ENCODE measurements around the gene HECW1.
A peak's percentile ranks its signal among the peaks of the same experiment; 100 is the strongest.
"Not testable (repeated sequence)": the region's sequence is repeated elsewhere in the genome, so short reads cannot be mapped to it uniquely, and the experiment has no call there.

HECW1 gene

DNA sequence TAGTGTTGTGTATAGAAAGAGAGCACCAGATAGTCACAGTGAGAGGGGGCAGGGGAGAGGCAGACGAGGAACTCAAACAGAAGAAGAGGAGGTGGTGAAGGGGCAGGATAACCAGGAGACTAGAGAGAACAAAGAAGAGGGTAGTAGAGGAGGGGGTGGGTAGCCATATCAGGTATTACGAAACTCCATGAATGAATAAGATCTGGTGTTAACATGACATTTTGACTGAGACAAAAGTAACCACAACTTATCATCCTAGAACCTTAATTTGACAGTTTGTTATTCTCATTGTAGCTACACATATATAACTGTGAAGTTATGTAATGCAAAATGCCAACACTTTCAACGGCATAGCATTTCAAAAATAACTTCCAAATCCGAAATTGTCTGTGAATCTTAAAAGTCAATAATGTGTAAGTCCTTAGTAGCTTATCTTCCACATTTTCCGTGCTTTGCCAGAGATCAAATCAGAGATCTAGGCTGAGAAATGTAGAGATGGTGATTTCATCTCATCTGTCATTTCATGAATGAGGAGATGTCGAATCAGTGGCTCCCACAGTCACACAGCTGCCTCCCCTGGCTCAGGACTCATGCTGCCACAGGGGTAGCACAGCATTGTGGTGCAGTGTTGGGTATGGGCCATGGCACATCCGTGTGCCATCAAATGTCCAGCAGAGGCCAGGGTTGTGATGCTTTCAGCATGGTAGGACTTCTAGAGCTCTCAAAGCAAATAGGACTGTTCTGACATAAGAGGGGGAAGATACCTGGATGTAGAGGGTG is 202.1 kb downstream of the HECW1 start:
- DNase-seq (ENCODE audit: insufficient read length, low spot score) (no peak), FAIRE-seq (no peak)
- TF ChIP-seq POLR2A (IDR thresholded peaks at IDR 0.05; ENCODE audit: low read depth, low read length) = no peak

GRCh38 chr7:43317075-43317474 is 204.6 kb downstream of the HECW1 start:
- no peak for TF ChIP-seq POLR2A (IDR thresholded peaks at IDR 0.05; ENCODE audit: low read depth, low read length)
- FAIRE-seq (no peak), DNase-seq (ENCODE audit: insufficient read length, low spot score) (no peak)

DNA sequence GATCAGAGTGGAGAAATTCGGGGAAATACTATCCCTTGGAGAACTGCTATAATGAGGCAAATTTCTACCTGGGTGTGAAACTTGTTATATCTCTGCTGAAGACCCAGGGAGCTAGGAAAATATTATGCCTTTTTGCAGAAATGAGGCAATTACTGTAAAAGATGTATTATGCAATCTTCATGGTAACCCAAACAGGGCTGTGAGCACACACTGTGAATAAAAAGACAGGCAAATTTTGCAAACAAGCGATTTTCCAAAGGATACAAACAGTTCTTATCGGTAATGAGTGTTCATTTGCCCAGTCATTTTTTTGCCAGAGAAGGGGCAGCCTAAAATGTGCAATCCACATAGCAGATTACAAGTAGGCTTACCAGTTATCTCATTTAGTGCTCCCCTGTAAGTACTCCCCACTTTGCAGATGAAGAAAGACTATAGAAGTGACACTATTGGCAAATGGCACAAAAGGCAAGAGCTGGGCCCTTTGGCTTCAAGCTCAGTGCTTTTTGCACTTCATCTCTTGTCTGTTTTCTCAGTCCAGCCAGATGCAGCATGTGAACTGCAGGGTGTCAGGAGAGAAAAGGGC is 205.8 kb downstream of the HECW1 start:
- DNase-seq (ENCODE audit: insufficient read length, low spot score) (no peak), FAIRE-seq (no peak)
- no peak for TF ChIP-seq POLR2A (IDR thresholded peaks at IDR 0.05; ENCODE audit: low read depth, low read length)

DNA sequence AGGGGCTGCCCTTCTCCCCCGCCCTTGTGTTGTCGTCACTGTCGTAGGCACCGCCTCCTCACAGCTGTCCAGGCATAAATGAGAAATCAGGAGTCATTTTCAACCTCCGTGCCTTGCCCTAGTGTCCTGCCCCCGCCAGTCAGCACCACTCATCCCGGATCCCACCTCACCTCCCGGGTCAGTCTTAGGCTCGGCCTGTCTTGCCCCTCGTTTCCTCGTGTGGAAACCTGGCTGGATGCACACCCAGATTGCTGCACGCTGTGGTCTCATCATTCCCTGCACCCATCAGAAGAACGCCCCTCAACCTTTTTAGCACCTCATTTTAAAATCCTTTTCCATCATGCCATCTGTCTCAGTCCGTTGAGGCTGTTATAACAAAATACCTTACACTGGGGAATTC is 213.1 kb downstream of the HECW1 start:
- TF ChIP-seq POLR2A (IDR thresholded peaks at IDR 0.05; ENCODE audit: low read depth, low read length) = no peak
- DNase-seq (ENCODE audit: insufficient read length, low spot score) (no peak), FAIRE-seq (no peak)

GRCh38 chr7:43328336-43328735 is 215.9 kb downstream of the HECW1 start:
- no peak for FAIRE-seq
- no peak for DNase-seq (ENCODE audit: insufficient read length, low spot score)
- TF ChIP-seq POLR2A (IDR thresholded peaks at IDR 0.05; ENCODE audit: low read depth, low read length) = no peak

GRCh38 chr7:43328785-43329380 is 216.4 kb downstream of the HECW1 start:
- no peak for TF ChIP-seq POLR2A (IDR thresholded peaks at IDR 0.05; ENCODE audit: low read depth, low read length)
- DNase-seq (ENCODE audit: insufficient read length, low spot score) (no peak), FAIRE-seq (no peak)

DNA sequence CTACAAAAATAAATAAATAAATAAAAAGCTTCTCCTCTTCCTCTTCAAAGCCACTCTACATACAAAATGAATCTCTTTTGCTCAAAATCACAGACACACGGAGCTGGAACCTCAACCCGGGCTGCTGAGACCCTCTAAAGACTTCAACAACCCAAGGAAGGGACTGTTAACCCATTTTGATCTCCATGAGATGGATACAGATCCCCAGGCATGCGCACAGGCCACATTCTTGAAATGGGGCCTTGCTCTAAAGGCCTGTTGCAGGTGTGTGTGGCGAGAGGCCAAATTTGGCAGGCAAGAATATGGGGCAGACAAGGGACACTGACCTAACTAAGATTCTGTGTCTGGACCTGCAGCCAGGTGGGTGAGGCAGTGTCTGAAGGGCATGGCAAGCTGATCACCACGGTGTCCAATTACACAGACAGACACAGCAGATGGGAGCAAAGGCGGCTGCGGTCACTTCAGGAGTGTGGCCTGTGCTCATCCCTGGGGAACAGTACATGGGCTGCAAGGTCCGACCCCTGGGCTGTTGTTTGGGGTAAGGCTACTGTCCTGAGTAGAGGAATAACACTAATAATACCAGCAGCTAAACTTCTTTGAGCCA is 219.8 kb downstream of the HECW1 start:
- no peak for TF ChIP-seq POLR2A (IDR thresholded peaks at IDR 0.05; ENCODE audit: low read depth, low read length)
- no peak for DNase-seq (ENCODE audit: insufficient read length, low spot score)
- no peak for FAIRE-seq

GRCh38 chr7:43337191-43337590 is 224.7 kb downstream of the HECW1 start:
- no peak for DNase-seq (ENCODE audit: insufficient read length, low spot score)
- FAIRE-seq = no peak
- TF ChIP-seq POLR2A (IDR thresholded peaks at IDR 0.05; ENCODE audit: low read depth, low read length) = no peak

DNA sequence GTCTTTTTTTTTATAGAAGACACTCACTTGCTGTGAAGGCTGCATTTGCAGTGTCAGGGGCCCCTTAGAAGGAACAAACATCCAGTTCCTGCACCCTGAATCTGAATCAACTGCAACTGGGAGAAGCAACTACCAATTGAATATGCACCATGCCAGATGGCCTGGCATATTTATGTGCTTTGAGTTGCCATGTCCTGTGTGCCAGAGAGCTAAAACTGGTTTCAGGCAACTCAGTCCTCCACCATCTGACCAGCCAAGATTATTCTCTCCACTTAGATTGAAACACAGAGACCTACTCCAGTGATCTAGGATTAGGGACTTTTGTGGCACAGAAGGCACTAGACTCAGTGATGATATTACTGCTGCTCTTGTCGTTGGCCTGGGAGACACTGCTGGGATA is 225.4 kb downstream of the HECW1 start:
- FAIRE-seq (no peak), DNase-seq (ENCODE audit: insufficient read length, low spot score) (no peak)
- TF ChIP-seq POLR2A (IDR thresholded peaks at IDR 0.05; ENCODE audit: low read depth, low read length) = no peak

DNA sequence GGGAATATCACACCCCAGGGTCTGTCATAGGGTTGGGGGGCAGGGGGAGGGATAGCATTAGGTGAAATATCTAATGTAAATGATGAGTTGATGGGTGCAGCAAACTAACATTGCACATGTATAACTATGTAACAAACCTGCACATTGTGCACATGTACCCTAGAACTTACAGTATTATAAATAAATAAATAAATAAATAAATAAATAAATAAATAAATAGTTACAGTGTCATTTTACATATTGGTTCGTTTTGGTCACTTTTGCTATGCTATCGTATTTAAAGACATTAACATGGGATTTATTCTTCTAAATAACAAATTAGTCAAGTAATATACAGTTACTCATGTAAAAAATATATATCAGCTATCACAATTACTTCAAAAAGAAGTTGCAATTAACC is 228.7 kb downstream of the HECW1 start:
- no peak for TF ChIP-seq POLR2A (IDR thresholded peaks at IDR 0.05; ENCODE audit: low read depth, low read length)
- FAIRE-seq = no peak

DNA sequence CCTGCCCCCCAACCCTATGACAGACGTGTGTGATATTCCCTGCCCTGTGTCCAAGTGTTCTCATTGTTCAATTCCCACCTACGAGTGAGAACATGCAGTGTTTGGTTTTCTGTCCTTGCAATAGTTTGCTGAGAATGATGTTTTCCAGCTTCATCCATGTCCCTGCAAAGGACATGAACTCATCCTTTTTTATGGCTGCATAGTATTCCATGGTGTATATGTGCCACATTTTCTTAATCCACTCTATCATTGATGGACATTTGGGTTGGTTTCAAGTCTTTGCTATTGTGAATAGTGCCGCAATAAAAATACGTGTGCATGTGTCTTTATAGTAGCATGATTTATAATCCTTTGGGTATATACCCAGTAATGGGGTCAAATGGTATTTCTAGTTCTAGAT is 231.0 kb downstream of the HECW1 start:
- FAIRE-seq; DNase-seq (ENCODE audit: insufficient read length, low spot score): not testable (repeated sequence)

More for the DNA sequence above, 228.7 kb downstream of the HECW1 start:
- DNase-seq (ENCODE audit: insufficient read length, low spot score) = no peak

- not testable (repeated sequence) for FAIRE-seq; DNase-seq (ENCODE audit: insufficient read length, low spot score)
Observed at GRCh38 chr7:43345696-43346095, 233.2 kb downstream of the HECW1 start.

DNA sequence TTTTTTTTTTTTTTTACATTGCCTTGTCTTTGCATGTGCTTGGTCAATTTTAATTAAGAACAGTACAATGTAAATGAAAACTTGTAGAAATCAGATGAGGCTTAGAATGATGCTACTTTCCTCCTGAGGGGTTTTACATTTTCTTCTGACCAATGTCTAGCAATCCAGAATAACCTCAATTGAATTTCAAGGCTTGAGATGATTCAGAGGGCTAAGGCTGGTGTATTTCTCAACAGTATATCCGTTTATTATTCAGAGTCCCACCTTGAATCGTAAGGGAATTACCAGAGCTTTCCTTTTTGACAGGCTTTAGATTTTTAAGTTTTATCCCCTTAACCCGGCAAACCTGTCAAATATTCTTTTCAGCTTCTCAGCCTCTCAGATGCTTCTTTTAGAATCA is 239.2 kb downstream of the HECW1 start:
- DNase-seq (ENCODE audit: insufficient read length, low spot score) (no peak), FAIRE-seq (peak; percentile 75)
- no peak for TF ChIP-seq POLR2A (IDR thresholded peaks at IDR 0.05; ENCODE audit: low read depth, low read length)

GRCh38 chr7:43353902-43354301 is 241.5 kb downstream of the HECW1 start:
- no peak for DNase-seq (ENCODE audit: insufficient read length, low spot score)

GRCh38 chr7:43362652-43363034 is 250.2 kb downstream of the HECW1 start:
- TF ChIP-seq POLR2A (IDR thresholded peaks at IDR 0.05; ENCODE audit: low read depth, low read length) = no peak
- FAIRE-seq = peak; percentile 80
- no peak for DNase-seq (ENCODE audit: insufficient read length, low spot score)

More at GRCh38 chr7:43353902-43354301, 241.5 kb downstream of the HECW1 start:
- FAIRE-seq = peak; percentile 48
- TF ChIP-seq POLR2A (IDR thresholded peaks at IDR 0.05; ENCODE audit: low read depth, low read length) = no peak

Measured in H54 (cell line).